Endodermal cell (in vitro differentiated cells): Measurements from ENCODE around the gene CXCL5. TPM values are rescaled to one million over a fixed set of nuclear protein-coding genes. Genes with fewer than 3 reads are reported as not detected.
A peak's percentile ranks its signal among the peaks of the same experiment; 100 is the strongest.

Experiments
- DNase-seq: peaks from one replicate; pipeline ENCODE4 v3.0.0-alpha.2; 2017
- H3K27ac ChIP-seq: 2 replicates; pipeline ENCODE4 v1.5.1; 2013; ENCODE audit warnings: mild to moderate bottlenecking, low read depth, low read length, moderate library complexity
- H3K27me3 ChIP-seq: 2 replicates; pipeline ENCODE4 v1.6.1; 2013; ENCODE audit warnings: mild to moderate bottlenecking, low read length, moderate library complexity; ENCODE audit not compliant: insufficient read depth, control insufficient read depth, poor library complexity, severe bottlenecking
- H3K36me3 ChIP-seq: 2 replicates; pipeline ENCODE4 v1.7.0; 2013; ENCODE audit warnings: mild to moderate bottlenecking, low read length, moderate library complexity; ENCODE audit not compliant: control insufficient read depth, insufficient read depth
- H3K4me1 ChIP-seq: one replicate; pipeline ENCODE4 v1.7.0; 2013; ENCODE audit warnings: low read length; ENCODE audit not compliant: control insufficient read depth, insufficient read depth
- H3K4me3 ChIP-seq: 2 replicates; pipeline ENCODE4 v1.5.1; 2013; ENCODE audit warnings: mild to moderate bottlenecking, low read length, moderate library complexity
- H3K9ac ChIP-seq: 2 replicates; pipeline ENCODE4 v1.6.1; 2013; ENCODE audit warnings: mild to moderate bottlenecking, low read length, moderate library complexity; ENCODE audit not compliant: poor library complexity, severe bottlenecking; ENCODE audit errors: extremely low read depth
- H3K9me3 ChIP-seq: 2 replicates; pipeline ENCODE4 v1.6.1; 2013; ENCODE audit warnings: mild to moderate bottlenecking, low read length, moderate library complexity; ENCODE audit not compliant: control insufficient read depth
- H3K27ac Mint-ChIP-seq: 2 replicates; pipeline ENCODE4 v1.8.0; 2020; ENCODE audit warnings: mixed read lengths
- H3K27me3 Mint-ChIP-seq: 2 replicates; pipeline ENCODE4 v1.8.0; 2021; ENCODE audit warnings: mild to moderate bottlenecking, mixed read lengths; ENCODE audit not compliant: insufficient read depth
- H3K36me3 Mint-ChIP-seq: 2 replicates; pipeline ENCODE4 v1.8.0; 2020; ENCODE audit warnings: low read depth, mixed read lengths
- H3K4me1 Mint-ChIP-seq: 2 replicates; pipeline ENCODE4 v1.8.0; 2020; ENCODE audit warnings: mixed read lengths
- H3K4me3 Mint-ChIP-seq: 2 replicates; pipeline ENCODE4 v1.8.0; 2020; ENCODE audit warnings: mild to moderate bottlenecking, moderate library complexity, mixed read lengths
- H3K9me3 Mint-ChIP-seq: 2 replicates; pipeline ENCODE4 v1.8.0; 2020; ENCODE audit warnings: mild to moderate bottlenecking, mixed read lengths
- WGBS, 2 experiments: methylation state at CpG; one replicate each; pipeline versions ENCODE4 v1.1.5 to v1.1.7; 2013; ENCODE audit warnings: missing lambda C conversion rate in 2 of 2, mixed read lengths in 1 of 2; ENCODE audit not compliant: insufficient coverage in 1 of 2, insufficient read length in 1 of 2; 5-methylcytosine and 5-hydroxymethylcytosine counted together
- total RNA-seq, 2 donors: library from RNA; stranded (reverse); fragmentation: NEBNext Ultra II Directional in 1 of 2; extraction: Animal tissue kit (Norgen Biotek cat#: 25700) in 1 of 2; gene quantifications; 2 replicates in 1 of 2; 3 replicates in 1 of 2; pipeline ENCODE4 v1.2.1, GENCODE V29; 2021
- TF ChIP-seq, protein P1 (sequence below): fragments of 200-600 bp; sonication (generic); conservative IDR thresholded peaks from 2 replicates; pipeline ENCODE4 v1.5.0; 2021; ENCODE audit warnings: antibody characterized with exemption, mild to moderate bottlenecking

Gene CXCL5
- total RNA-seq, 2 donors from 2014 or later, result 0.73 to 10.7 TPM

DNA sequence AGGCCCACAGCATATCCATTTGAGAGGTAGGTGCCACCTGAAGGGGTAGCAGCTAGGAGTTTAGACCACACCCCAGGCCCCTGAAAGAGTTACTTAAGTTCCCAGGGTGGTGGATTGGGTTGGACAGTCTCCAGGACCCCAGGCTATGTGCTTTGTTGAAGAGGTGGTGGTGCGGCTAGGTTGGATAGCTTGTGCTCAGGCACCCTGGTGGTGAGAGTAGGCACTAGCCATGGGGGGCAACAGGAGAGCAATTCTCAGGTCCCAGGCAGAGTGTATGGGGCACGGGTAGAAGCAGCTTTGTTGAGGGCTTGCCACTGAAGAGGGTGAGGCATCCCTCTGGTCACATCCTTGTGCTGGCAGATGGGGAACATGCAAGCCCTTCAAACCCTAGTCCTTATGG lies 22.3 kb downstream of the CXCL5 start:
- H3K4me1 ChIP-seq, result no peaks in the 10 kb centered on the region
- WGBS, 2 experiments, result 83 to 100% methylated on average over 1 to 2 of the region's 2 CpGs
- H3K9ac ChIP-seq, result no peak overlapping the region
- Mint-ChIP-seq H3K36me3 (no peaks in the 10 kb centered on the region), H3K27ac (no peak overlapping the region), H3K4me1 (peaks cover 8% of the 10 kb centered on the region), H3K27me3 (peaks cover 8% of the 10 kb centered on the region), H3K9me3 (peaks cover 8% of the 10 kb centered on the region), H3K4me3 (no peak overlapping the region)
- TF ChIP-seq, protein P1, sequence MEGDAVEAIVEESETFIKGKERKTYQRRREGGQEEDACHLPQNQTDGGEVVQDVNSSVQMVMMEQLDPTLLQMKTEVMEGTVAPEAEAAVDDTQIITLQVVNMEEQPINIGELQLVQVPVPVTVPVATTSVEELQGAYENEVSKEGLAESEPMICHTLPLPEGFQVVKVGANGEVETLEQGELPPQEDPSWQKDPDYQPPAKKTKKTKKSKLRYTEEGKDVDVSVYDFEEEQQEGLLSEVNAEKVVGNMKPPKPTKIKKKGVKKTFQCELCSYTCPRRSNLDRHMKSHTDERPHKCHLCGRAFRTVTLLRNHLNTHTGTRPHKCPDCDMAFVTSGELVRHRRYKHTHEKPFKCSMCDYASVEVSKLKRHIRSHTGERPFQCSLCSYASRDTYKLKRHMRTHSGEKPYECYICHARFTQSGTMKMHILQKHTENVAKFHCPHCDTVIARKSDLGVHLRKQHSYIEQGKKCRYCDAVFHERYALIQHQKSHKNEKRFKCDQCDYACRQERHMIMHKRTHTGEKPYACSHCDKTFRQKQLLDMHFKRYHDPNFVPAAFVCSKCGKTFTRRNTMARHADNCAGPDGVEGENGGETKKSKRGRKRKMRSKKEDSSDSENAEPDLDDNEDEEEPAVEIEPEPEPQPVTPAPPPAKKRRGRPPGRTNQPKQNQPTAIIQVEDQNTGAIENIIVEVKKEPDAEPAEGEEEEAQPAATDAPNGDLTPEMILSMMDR, result peak; percentile 25
- no peaks in the 10 kb centered on the region for H3K27me3 ChIP-seq
- H3K27ac ChIP-seq, result no peak overlapping the region
- H3K4me3 ChIP-seq, result no peak overlapping the region
- peaks cover 3% of the 10 kb centered on the region for H3K9me3 ChIP-seq
- no peak for DNase-seq
- H3K36me3 ChIP-seq, result no peaks in the 10 kb centered on the region

- H3K27ac ChIP-seq, result no peak overlapping the region
- H3K4me3 ChIP-seq, result no peak overlapping the region
- Mint-ChIP-seq H3K36me3 (no peaks in the 10 kb centered on the region), H3K4me1 (peaks cover 3% of the 10 kb centered on the region), H3K27ac (no peak overlapping the region), H3K4me3 (no peak overlapping the region), H3K9me3 (peaks cover 20% of the 10 kb centered on the region), H3K27me3 (peaks cover 2% of the 10 kb centered on the region)
- peaks cover 3% of the 10 kb centered on the region for H3K9me3 ChIP-seq
- no peaks in the 10 kb centered on the region for H3K27me3 ChIP-seq
- H3K36me3 ChIP-seq, result no peaks in the 10 kb centered on the region
- TF ChIP-seq, protein P1, result no peak
- no peaks in the 10 kb centered on the region for H3K4me1 ChIP-seq
- no peak overlapping the region for H3K9ac ChIP-seq
- DNase-seq, result no peak
Observed at GRCh38 chr4:73974352-73974751, 24.1 kb downstream of the CXCL5 start.

DNA sequence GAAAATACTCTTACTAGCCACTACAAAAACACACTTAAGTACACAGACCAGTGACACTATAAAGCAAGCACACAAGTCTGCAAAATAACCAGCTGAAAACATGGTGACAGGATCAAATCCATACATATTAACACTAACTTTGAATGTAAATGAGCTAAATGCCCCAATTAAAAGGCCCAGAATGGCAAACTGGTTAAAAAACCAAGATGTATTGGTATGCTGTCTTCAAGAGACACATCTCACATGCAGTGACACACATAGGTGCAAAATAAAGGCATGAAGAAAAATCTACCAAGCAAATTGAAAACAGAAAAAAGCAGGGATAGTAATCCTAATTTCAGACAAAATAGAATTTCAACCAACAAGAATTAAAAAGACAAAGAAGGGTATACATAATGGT lies 27.5 kb downstream of the CXCL5 start:
- peaks cover 20% of the 10 kb centered on the region for H3K9me3 Mint-ChIP-seq
- TF ChIP-seq, protein P1, result no peak

More for the DNA sequence above, 27.5 kb downstream of the CXCL5 start:
- Mint-ChIP-seq H3K36me3 (no peaks in the 10 kb centered on the region), H3K4me3 (no peak overlapping the region), H3K4me1 (no peaks in the 10 kb centered on the region), H3K27ac (no peak overlapping the region), H3K27me3 (peaks cover 3% of the 10 kb centered on the region)
- DNase-seq, result no peak
- Histone ChIP-seq H3K4me1 (no peaks in the 10 kb centered on the region), H3K9ac (no peak overlapping the region), H3K4me3 (no peak overlapping the region), H3K27me3 (no peaks in the 10 kb centered on the region), H3K27ac (no peak overlapping the region), H3K9me3 (peaks cover 3% of the 10 kb centered on the region), H3K36me3 (no peaks in the 10 kb centered on the region)
